Heart left ventricle (tissue), 16 donors: ENCODE data around the gene CEP85. TPM values are rescaled to one million over a fixed set of nuclear protein-coding genes. Genes with fewer than 3 reads are reported as not detected.

Experiments
- ATAC-seq, 4 donors: fragments of 200-7000 bp; cut with Tn5 transposase; one replicate each; pipeline ENCODE4 v1.9.1; 2020 to 2022; ENCODE audit warnings: moderate library complexity in 4 of 4, mild to moderate bottlenecking in 3 of 4, moderate number of reproducible peaks in 1 of 4
- DNase-seq, 5 donors: peaks; one replicate each; pipeline ENCODE4 v3.0.0-alpha.2; 2020
- H3K27ac ChIP-seq, 12 donors: fragments of 200-600 bp; sonication (generic) in 4 of 12; one replicate each; pipeline versions ENCODE4 v1.5.0 to v1.8.0; 2016 to 2022; ENCODE audit warnings: mild to moderate bottlenecking in 2 of 12
- H3K27me3 ChIP-seq, 9 donors: fragments of 200-600 bp; sonication (generic) in 2 of 9; one replicate each; pipeline versions ENCODE4 v1.5.1 to v1.8.0; 2016 to 2022; ENCODE audit warnings: mild to moderate bottlenecking in 3 of 9
- H3K36me3 ChIP-seq, 9 donors: fragments of 200-600 bp; sonication (generic) in 2 of 9; one replicate each; pipeline versions ENCODE4 v1.5.0 to v1.8.0; 2018 to 2022; ENCODE audit warnings: mild to moderate bottlenecking in 2 of 9
- H3K4me1 ChIP-seq, 12 donors: fragments of 200-600 bp; sonication (generic) in 4 of 12; one replicate each; pipeline versions ENCODE4 v1.5.0 to v1.8.0; 2016 to 2022; ENCODE audit warnings: mild to moderate bottlenecking in 3 of 12
- H3K4me3 ChIP-seq, 12 donors: fragments of 200-600 bp; sonication (generic) in 4 of 12; one replicate each; pipeline versions ENCODE4 v1.5.0 to v1.8.0; 2017 to 2022; ENCODE audit warnings: mild to moderate bottlenecking in 9 of 12, moderate library complexity in 4 of 12
- H3K9me3 ChIP-seq, 12 donors: fragments of 200-600 bp; sonication (generic) in 4 of 12; one replicate each; pipeline versions ENCODE4 v1.5.0 to v1.8.0; 2016 to 2022; ENCODE audit warnings: mild to moderate bottlenecking in 1 of 12
- POLR2A ChIP-seq, 2 donors: fragments of 450-650 bp; IDR thresholded peaks; one replicate each; pipeline ENCODE4 v1.6.1; 2017; ENCODE audit warnings: antibody characterized with exemption in 2 of 2, mild to moderate bottlenecking in 2 of 2, moderate library complexity in 2 of 2
- WGBS, 4 donors: extraction: QIAGEN DNeasy Blood & Tissue Kit in 2 of 4; methylation state at CpG; one replicate each; pipeline versions ENCODE4 v1.1.5 to v1.1.7; 2013 to 2018; 5-methylcytosine and 5-hydroxymethylcytosine counted together
- intact Hi-C, 10 donors: fragments of 100-400 bp; cut with DNase I; formaldehyde crosslinking; loops; one replicate each; pipeline versions ENCODE4 v1.11.1 to v1.14.2; 2022
- polyA plus RNA-seq, 2 donors: library from polyadenylated mRNA; stranded (reverse); fragments of 200-250 nt; gene quantifications; one replicate each; pipeline ENCODE4 v1.2.3, GENCODE V29; 2013
- total RNA-seq, 9 donors: library from RNA; depleted of rRNA in 2 of 9; stranded (reverse); fragments of >200 nt in 2 of 9; fragmentation: NEBNext Ultra II Directional in 3 of 9; extraction: Animal tissue kit (Norgen Biotek cat#: 25700) in 3 of 9; gene quantifications; one replicate each; pipeline versions ENCODE4 v1.1.0 to v1.2.4, GENCODE V29; 2016 to 2023
- TF ChIP-seq, protein P1 (sequence below), 12 donors: fragments of 200-600 bp; sonication (generic) in 4 of 12; IDR thresholded peaks; one replicate each; pipeline versions ENCODE4 v1.5.0 to v1.8.0; 2018 to 2022; ENCODE audit warnings: antibody characterized with exemption in 12 of 12, mild to moderate bottlenecking in 5 of 12
- donor health status: ischemic (EF 13 %, LVEDD 7.1; RV severe dilation, severe dysfunction).
- donor health status: healthy with polysubstance abuse.
- donor health status: DM: no; HTN: yes; CAD: no.
- donor health status: DM: no; HTN: no; CAD: no.
- donor health status: ischemic (EF 25% LVEDD 6.9; RV normal size, moderate dysfunction).
- donor health status: ischemic (EF 25% LVEDD 5.7; RV mildly dilated, moderate dysfunction).
- donor health status: healthy.
- donor health status: DM: yes; HTN: yes; CAD: no.
- donor health status: ischemic (EF 35%, LVEDD 5.7; RV mildly dilated, moderate dysfunction).
- donor health status: nonischemic (EF 11% LVEDD 7.7; RV severe dilation, severe dysfunction).
- donor health status: DM: yes; HTN: yes; CAD: no.
- donor health status: PGD.
- donor health status: ischemic (EF 29% LVEDD 5.4; RV normal size, mild dysfunction).
- donor health status: nonischemic (EF 23%, LVEDD 6.1; RV moderate dilation, normal function).

Gene CEP85
- total and polyA plus RNA-seq, 11 donors, result 13.4 to 180 (median 41.6) TPM

DNA sequence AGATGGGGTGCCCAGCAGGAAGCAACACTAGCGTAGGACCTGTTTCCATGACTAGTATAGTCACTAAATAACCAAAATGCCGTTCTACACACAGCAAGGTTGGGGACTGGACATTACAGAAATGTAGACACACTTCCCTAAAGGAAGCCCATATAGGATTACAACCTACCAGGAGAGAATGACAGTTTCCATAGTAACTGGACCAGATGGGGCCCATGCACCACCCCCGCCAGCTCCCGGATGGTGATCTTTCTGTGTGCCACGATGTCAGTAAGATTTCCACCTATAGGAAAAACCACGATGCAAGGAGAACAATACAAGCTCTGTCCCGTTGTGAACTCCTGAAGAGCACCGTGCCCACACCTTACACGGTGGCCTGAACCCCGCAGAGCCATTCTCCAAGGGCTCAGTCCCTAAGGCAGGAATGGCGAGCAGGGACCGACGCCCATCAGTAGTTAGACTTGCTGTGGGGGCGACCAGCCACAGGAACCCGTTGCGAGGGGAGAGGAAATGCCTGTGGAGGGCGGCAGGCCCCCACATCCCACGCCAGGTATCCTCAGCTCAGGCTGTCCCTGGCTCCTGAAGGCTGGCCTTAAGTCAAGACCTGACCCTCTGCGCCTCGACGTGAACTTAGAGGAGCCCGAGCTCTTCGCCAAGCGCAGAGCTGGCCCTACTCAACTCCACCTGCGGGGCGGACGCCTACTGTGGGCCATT lies 13.6 kb upstream of the CEP85 start:
- H3K36me3 ChIP-seq, result no peaks in the 10 kb centered on the region
- no peak for TF ChIP-seq POLR2A (IDR thresholded peaks at IDR 0.05)
- TF ChIP-seq, protein P1, sequence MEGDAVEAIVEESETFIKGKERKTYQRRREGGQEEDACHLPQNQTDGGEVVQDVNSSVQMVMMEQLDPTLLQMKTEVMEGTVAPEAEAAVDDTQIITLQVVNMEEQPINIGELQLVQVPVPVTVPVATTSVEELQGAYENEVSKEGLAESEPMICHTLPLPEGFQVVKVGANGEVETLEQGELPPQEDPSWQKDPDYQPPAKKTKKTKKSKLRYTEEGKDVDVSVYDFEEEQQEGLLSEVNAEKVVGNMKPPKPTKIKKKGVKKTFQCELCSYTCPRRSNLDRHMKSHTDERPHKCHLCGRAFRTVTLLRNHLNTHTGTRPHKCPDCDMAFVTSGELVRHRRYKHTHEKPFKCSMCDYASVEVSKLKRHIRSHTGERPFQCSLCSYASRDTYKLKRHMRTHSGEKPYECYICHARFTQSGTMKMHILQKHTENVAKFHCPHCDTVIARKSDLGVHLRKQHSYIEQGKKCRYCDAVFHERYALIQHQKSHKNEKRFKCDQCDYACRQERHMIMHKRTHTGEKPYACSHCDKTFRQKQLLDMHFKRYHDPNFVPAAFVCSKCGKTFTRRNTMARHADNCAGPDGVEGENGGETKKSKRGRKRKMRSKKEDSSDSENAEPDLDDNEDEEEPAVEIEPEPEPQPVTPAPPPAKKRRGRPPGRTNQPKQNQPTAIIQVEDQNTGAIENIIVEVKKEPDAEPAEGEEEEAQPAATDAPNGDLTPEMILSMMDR (IDR thresholded peaks at IDR 0.05), result no peak
- no peaks in the 10 kb centered on the region for H3K9me3 ChIP-seq
- WGBS, 4 donors, result 68 to 79% (median 75%) methylated on average over 19 to 27 of the region's 27 CpGs
- intact Hi-C loops, result no loop called here
- ATAC-seq (no peak), DNase-seq (no peak)
- no peak overlapping the region for H3K4me3 ChIP-seq
- H3K4me1 ChIP-seq, result peaks cover 0 to 8% (median 0%) of the 10 kb centered on the region in 12 donors
- peaks cover 0 to 6% (median 0%) of the 10 kb centered on the region in 9 donors for H3K27me3 ChIP-seq
- H3K27ac ChIP-seq, result no peak overlapping the region

DNA sequence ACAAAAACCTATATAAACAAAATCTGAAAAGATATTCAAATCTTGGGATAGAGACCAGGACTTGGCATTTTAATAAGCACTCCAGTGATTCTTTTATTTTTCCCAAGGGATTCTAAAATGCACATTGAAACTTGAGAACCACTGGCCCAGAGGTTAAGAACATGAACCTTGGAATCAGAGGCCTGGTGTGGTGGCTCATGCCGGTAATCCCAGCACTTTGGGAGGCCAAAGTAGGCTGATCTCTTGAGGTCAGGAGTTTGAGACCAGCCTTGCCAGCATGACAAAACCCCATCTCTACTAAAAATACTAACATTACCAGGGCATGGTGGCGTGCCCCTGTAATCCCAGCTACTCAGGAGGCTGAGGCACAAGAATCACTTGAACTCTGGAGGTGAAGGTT lies 12.9 kb upstream of the CEP85 start:
- peaks cover 0 to 15% (median 5%) of the 10 kb centered on the region in 12 donors for H3K4me1 ChIP-seq
- H3K36me3 ChIP-seq, result no peaks in the 10 kb centered on the region
- H3K9me3 ChIP-seq, result no peaks in the 10 kb centered on the region
- DNase-seq (no peak), ATAC-seq (no peak)
- H3K27ac ChIP-seq, result no peak overlapping the region
- TF ChIP-seq, protein P1 (IDR thresholded peaks at IDR 0.05), result no peak
- no peak for TF ChIP-seq POLR2A (IDR thresholded peaks at IDR 0.05)
- peaks cover 0 to 11% (median 0%) of the 10 kb centered on the region in 9 donors for H3K27me3 ChIP-seq
- H3K4me3 ChIP-seq, result no peak overlapping the region
- 86 to 97% (median 90%) methylated on average over 2 of the region's 2 CpGs for WGBS, 4 donors
- intact Hi-C loops, result no loop called here

DNA sequence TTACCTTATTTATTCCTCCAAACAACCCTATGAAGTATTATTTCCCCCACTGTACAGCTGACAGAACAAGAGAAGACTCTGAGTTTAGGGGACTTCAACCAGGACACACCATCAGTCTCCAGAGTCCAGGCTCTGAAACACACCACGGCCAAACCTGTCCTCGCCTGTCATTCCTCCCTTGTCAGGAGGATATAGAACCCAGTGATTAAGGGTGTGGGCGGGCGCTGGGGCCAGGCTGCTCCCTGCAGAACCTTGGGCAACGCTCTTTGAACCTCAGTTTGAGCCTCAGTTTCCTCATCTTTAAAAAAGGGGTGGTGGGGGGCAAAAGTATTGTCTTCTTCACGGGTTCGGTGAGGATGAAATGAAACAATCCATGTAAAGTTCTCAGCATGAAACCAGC lies 9.4 kb upstream of the CEP85 start:
- H3K27ac ChIP-seq, result peak overlapping the region in 8 of 12 donors; percentile 39 to 69 (median 56)
- peak in 1 of 4 donors; percentile 50 for ATAC-seq

More for the DNA sequence above, 9.4 kb upstream of the CEP85 start:
- WGBS, 4 donors, result 63 to 80% (median 71%) methylated on average over 7 of the region's 7 CpGs
- no peak for TF ChIP-seq POLR2A (IDR thresholded peaks at IDR 0.05)
- TF ChIP-seq, protein P1 (IDR thresholded peaks at IDR 0.05), result no peak
- Histone ChIP-seq H3K27me3 (peaks cover 0 to 17% (median 0%) of the 10 kb centered on the region in 9 donors), H3K4me3 (peak overlapping the region in 9 of 12 donors; percentile 44 to 72 (median 57)), H3K36me3 (no peaks in the 10 kb centered on the region), H3K9me3 (no peaks in the 10 kb centered on the region), H3K4me1 (peaks cover 0 to 15% (median 5%) of the 10 kb centered on the region in 12 donors)
- intact Hi-C loops, result loop anchor here in 3 of 10 donors (5.0 kb wide), 2 partner anchors 52 to 57 kb away; partner anchors contain the start of genes ZNF593OS (in 2 of the 3), C1orf232 (in 1 of the 3) and ZNF593 (in 1 of the 3)
- no peak for DNase-seq
